Right cardiac atrium (tissue), 5 donors: Measurements from ENCODE around the gene BEAN1. TPM values are rescaled to one million over a fixed set of nuclear protein-coding genes. Genes with fewer than 3 reads are reported as not detected.

ENCODE experiments used
- ATAC-seq, 2 donors: fragments of 200-7000 bp; cut with Tn5 transposase; one replicate each; pipeline versions ENCODE4 v1.8.0 to v1.9.1; 2020; ENCODE audit warnings: moderate library complexity in 2 of 2, mild to moderate bottlenecking in 1 of 2
- DNase-seq, 3 donors: peaks; one replicate each; pipeline ENCODE4 v3.0.0-alpha.2; 2020
- H3K27ac ChIP-seq: one replicate; pipeline ENCODE4 v1.5.1; 2013; ENCODE audit warnings: mild to moderate bottlenecking, low read length, control low read depth, moderate library complexity
- H3K27me3 ChIP-seq: one replicate; pipeline ENCODE4 v1.6.1; 2013; ENCODE audit not compliant: control insufficient read depth, insufficient read depth
- H3K4me1 ChIP-seq: one replicate; pipeline ENCODE4 v1.6.1; 2013; ENCODE audit warnings: low read length; ENCODE audit not compliant: control insufficient read depth, insufficient read depth
- H3K4me3 ChIP-seq: one replicate; pipeline ENCODE4 v1.5.1; 2013; ENCODE audit warnings: low read length, control low read depth
- H3K9me3 ChIP-seq: one replicate; pipeline ENCODE4 v1.6.1; 2013; ENCODE audit warnings: low read length; ENCODE audit not compliant: control insufficient read depth
- WGBS: extraction: QIAGEN DNeasy Blood & Tissue Kit; methylation state at CpG from one replicate; pipeline ENCODE4 v1.1.7; 2013; 5-methylcytosine and 5-hydroxymethylcytosine counted together
- intact Hi-C, 4 donors: fragments of 100-400 bp; cut with DNase I; formaldehyde crosslinking; loops; one replicate each; pipeline versions ENCODE4 v1.11.0 to v1.14.0; 2022 to 2023
- polyA plus RNA-seq: library from polyadenylated mRNA; stranded (reverse); fragments of 200-250 nt; gene quantifications from one replicate; pipeline ENCODE4 v1.2.3, GENCODE V29; 2013
- total RNA-seq, 4 donors: library from RNA; stranded (reverse); fragmentation: NEBNext Ultra II Directional; extraction: Animal tissue kit (Norgen Biotek cat#: 25700); gene quantifications; one replicate each; pipeline ENCODE4 v1.2.1, GENCODE V29; 2021
- donor health status: healthy with polysubstance abuse.
- donor health status: DM: no; HTN: yes; CAD: no.
- donor health status: DM: no; HTN: no; CAD: no.
- donor health status: DM: no; HTN: yes; CAD: no; lungs with severe emphysema.
- donor health status: DM: yes; HTN: yes; CAD: no.

BEAN1 gene
- total and polyA plus RNA-seq, 5 donors = 0.41 to 1.5 (median 1.1) TPM

- Histone ChIP-seq H3K27ac (no peak overlapping the region), H3K4me1 (peaks cover 5% of the 10 kb centered on the region), H3K27me3 (no peaks in the 10 kb centered on the region), H3K9me3 (no peaks in the 10 kb centered on the region), H3K4me3 (no peak overlapping the region)
- intact Hi-C loops = no loop called here
- no peak for ATAC-seq
- WGBS = 84% methylated on average over 20 of the region's 20 CpGs
- no peak for DNase-seq
These were observed 40.2 kb upstream of the BEAN1 start for GRCh38 chr16:66386629-66387622.

- no peak overlapping the region for H3K27ac ChIP-seq
- intact Hi-C loops = no loop called here
- DNase-seq (no peak), ATAC-seq (no peak)
- no peak overlapping the region for H3K4me3 ChIP-seq
- peaks cover 5% of the 10 kb centered on the region for H3K4me1 ChIP-seq
- H3K9me3 ChIP-seq = no peaks in the 10 kb centered on the region
- WGBS = 83% methylated on average over 2 of the region's 2 CpGs
- no peaks in the 10 kb centered on the region for H3K27me3 ChIP-seq
These were observed 39.2 kb upstream of the BEAN1 start for GRCh38 chr16:66387817-66388332.

GRCh38 chr16:66388350-66389139 is 38.5 kb upstream of the BEAN1 start:
- Histone ChIP-seq H3K27ac (no peak overlapping the region), H3K9me3 (no peaks in the 10 kb centered on the region), H3K4me1 (peaks cover 2% of the 10 kb centered on the region), H3K4me3 (no peak overlapping the region), H3K27me3 (no peaks in the 10 kb centered on the region)
- WGBS = 85% methylated on average over 6 of the region's 6 CpGs
- no peak for ATAC-seq
- intact Hi-C loops = no loop called here
- DNase-seq = no peak

- H3K27ac ChIP-seq = no peak overlapping the region
- DNase-seq (no peak), ATAC-seq (no peak)
- H3K4me3 ChIP-seq = no peak overlapping the region
- H3K27me3 ChIP-seq = no peaks in the 10 kb centered on the region
- 95% methylated on average over 13 of the region's 13 CpGs for WGBS
- H3K4me1 ChIP-seq = no peaks in the 10 kb centered on the region
- H3K9me3 ChIP-seq = no peaks in the 10 kb centered on the region
- intact Hi-C loops = no loop called here
These were observed 37.6 kb upstream of the BEAN1 start for GRCh38 chr16:66389256-66390176.

- no peak overlapping the region for H3K27ac ChIP-seq
- DNase-seq = no peak
- H3K27me3 ChIP-seq = no peaks in the 10 kb centered on the region
- no peak for ATAC-seq
- 88% methylated on average over 14 of the region's 14 CpGs for WGBS
- H3K4me1 ChIP-seq = no peaks in the 10 kb centered on the region
- intact Hi-C loops = no loop called here
- H3K4me3 ChIP-seq = no peak overlapping the region
- no peaks in the 10 kb centered on the region for H3K9me3 ChIP-seq
These were observed 36.6 kb upstream of the BEAN1 start for GRCh38 chr16:66390346-66391108.

- intact Hi-C loops = no loop called here
- H3K27me3 ChIP-seq = no peaks in the 10 kb centered on the region
- peak; percentile 44 to 52 for ATAC-seq
- WGBS = 73% methylated on average over 18 of the region's 18 CpGs
- H3K27ac ChIP-seq = no peak overlapping the region
- no peak overlapping the region for H3K4me3 ChIP-seq
- H3K4me1 ChIP-seq = no peaks in the 10 kb centered on the region
- H3K9me3 ChIP-seq = no peaks in the 10 kb centered on the region
- peak in 1 of 3 donors; percentile 83 for DNase-seq
These were observed 35.1 kb upstream of the BEAN1 start for GRCh38 chr16:66391726-66392670.

GRCh38 chr16:66395806-66396555 is 31.1 kb upstream of the BEAN1 start:
- intact Hi-C loops = no loop called here

GRCh38 chr16:66397736-66398433 is 29.2 kb upstream of the BEAN1 start:
- DNase-seq (no peak), ATAC-seq (no peak)
- Histone ChIP-seq H3K27me3 (no peaks in the 10 kb centered on the region), H3K27ac (no peak overlapping the region), H3K9me3 (no peaks in the 10 kb centered on the region), H3K4me1 (no peaks in the 10 kb centered on the region), H3K4me3 (no peak overlapping the region)
- intact Hi-C loops = no loop called here
- 79% methylated on average over 5 of the region's 5 CpGs for WGBS

More at GRCh38 chr16:66395806-66396555, 31.1 kb upstream of the BEAN1 start:
- H3K9me3 ChIP-seq = no peaks in the 10 kb centered on the region
- no peak overlapping the region for H3K27ac ChIP-seq
- DNase-seq = no peak
- no peaks in the 10 kb centered on the region for H3K27me3 ChIP-seq
- WGBS = 91% methylated on average over 7 of the region's 7 CpGs
- no peaks in the 10 kb centered on the region for H3K4me1 ChIP-seq
- H3K4me3 ChIP-seq = no peak overlapping the region
- no peak for ATAC-seq
